ENCODE results near the gene PLEKHA7.

The PLEKHA7 gene

DNA sequence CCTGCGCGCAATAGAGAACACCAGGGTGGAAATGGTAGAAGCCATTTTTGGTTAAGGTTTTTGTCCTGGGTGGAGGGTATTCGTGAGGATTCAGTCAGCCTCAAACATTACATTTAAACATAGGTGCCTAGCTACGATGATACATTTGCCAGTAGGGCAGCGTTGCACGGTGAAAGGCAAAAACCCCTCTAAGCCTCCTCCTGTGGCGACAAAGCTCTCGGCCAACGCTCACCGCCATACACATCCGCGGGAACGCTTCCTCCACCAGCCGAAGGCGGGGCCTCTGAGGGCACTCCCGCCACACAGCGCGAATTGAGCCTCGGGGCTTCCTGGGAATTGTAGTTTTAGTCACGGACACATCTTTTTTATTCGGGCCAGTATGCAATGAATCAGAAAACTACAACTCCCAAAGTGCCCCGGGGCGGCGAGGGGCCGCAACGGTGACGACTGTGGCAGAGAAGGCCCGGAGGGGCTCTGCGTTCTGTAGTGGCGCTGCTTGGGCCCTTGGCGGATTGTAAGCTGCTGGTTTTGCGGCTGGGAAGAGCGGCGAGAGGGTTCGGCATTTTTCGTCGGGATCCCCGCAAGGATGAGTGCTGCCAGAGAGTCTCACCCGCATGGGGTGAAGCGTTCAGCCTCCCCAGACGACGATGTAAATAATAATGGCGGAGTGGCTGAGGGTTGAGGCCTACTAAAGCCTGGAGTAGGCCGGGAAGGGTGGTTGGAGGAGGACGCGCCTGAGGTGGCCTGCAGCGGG, 275.8 kb downstream of the PLEKHA7 start, which contains the start of gene C11orf58:
Gene C11orf58 (plus strand): TSS at position 455 of the 754 bp plus-strand sequence. CDS start 132 bp downstream, at position 587.
- TF ChIP-seq, protein P1, sequence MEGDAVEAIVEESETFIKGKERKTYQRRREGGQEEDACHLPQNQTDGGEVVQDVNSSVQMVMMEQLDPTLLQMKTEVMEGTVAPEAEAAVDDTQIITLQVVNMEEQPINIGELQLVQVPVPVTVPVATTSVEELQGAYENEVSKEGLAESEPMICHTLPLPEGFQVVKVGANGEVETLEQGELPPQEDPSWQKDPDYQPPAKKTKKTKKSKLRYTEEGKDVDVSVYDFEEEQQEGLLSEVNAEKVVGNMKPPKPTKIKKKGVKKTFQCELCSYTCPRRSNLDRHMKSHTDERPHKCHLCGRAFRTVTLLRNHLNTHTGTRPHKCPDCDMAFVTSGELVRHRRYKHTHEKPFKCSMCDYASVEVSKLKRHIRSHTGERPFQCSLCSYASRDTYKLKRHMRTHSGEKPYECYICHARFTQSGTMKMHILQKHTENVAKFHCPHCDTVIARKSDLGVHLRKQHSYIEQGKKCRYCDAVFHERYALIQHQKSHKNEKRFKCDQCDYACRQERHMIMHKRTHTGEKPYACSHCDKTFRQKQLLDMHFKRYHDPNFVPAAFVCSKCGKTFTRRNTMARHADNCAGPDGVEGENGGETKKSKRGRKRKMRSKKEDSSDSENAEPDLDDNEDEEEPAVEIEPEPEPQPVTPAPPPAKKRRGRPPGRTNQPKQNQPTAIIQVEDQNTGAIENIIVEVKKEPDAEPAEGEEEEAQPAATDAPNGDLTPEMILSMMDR (IDR thresholded peaks at IDR 0.05; ENCODE audit: low read depth, low read length), result no peak
- peak within 1 kb of the TSS; percentile 90 for H3K4me3 ChIP-seq (ENCODE audit: low read depth, low read length)
- no peaks in the 10 kb centered on the region for H3K27me3 ChIP-seq
- H3K9me3 ChIP-seq, result no peaks in the 10 kb centered on the region
- no peaks in the 10 kb centered on the region for H3K4me1 ChIP-seq
- no peaks in the 10 kb centered on the region for H3K36me3 ChIP-seq
- DNase-seq, result peak; percentile 89

DNA sequence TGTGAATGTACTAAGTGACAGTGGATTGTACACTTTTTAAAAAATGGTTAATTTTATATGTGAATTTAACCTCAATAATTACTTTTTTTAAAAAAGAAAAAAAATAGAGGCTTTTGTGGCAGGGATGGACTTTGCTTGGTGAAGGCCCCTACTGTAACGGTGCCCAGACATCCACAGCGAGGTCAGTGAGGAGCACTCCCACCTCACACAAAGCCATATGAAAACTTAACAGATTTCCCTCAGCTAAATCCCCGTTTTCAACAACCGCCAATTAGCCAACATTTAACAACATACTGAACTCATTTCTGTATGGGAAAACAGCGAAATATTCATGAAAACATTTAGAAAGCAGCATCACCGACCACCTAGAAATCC, 276.4 kb downstream of the PLEKHA7 start:
- Histone ChIP-seq H3K4me3 (ENCODE audit: low read depth, low read length) (peak overlapping the region; percentile 90), H3K4me1 (no peaks in the 10 kb centered on the region), H3K9me3 (no peaks in the 10 kb centered on the region), H3K36me3 (no peaks in the 10 kb centered on the region), H3K27me3 (no peaks in the 10 kb centered on the region)
- TF ChIP-seq, protein P1 (IDR thresholded peaks at IDR 0.05; ENCODE audit: low read depth, low read length), result no peak
- no peak for DNase-seq

Data from BE2C (cell line).